Measurements from ENCODE around the gene MEIS1. TPM values are rescaled to one million over a fixed set of nuclear protein-coding genes. Genes with fewer than 3 reads are reported as not detected.

The MEIS1 gene
- total RNA-seq, 1 experiment from 2014 or later = 9.1 TPM

DNA sequence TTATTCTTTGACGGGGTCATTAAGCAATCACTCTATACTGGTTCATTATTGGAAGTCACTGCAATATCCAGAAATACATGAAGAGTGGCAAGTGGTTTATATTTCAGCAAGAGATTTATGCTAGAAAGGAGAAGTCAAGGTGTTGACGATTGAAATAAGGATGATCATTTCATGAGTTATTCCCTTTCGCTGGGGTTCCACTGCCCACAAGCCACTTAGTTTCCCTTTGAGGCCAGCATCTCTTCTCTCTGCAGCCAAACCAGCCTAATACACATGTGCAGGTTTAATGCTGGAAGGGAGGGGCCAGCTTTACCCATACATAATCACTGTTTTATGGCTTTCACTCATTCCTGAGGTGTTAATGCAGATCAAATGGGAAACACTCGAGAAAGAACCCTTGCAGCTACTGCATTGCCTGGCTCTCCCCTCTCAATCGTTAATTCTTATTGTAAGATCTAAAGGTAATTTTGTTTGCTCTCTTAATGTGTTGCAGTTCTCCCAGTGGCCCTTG lies 108.4 kb downstream of the MEIS1 start:
- BruUV-seq (replicated peaks) = no TSS peak
- TF ChIP-seq, protein P1, sequence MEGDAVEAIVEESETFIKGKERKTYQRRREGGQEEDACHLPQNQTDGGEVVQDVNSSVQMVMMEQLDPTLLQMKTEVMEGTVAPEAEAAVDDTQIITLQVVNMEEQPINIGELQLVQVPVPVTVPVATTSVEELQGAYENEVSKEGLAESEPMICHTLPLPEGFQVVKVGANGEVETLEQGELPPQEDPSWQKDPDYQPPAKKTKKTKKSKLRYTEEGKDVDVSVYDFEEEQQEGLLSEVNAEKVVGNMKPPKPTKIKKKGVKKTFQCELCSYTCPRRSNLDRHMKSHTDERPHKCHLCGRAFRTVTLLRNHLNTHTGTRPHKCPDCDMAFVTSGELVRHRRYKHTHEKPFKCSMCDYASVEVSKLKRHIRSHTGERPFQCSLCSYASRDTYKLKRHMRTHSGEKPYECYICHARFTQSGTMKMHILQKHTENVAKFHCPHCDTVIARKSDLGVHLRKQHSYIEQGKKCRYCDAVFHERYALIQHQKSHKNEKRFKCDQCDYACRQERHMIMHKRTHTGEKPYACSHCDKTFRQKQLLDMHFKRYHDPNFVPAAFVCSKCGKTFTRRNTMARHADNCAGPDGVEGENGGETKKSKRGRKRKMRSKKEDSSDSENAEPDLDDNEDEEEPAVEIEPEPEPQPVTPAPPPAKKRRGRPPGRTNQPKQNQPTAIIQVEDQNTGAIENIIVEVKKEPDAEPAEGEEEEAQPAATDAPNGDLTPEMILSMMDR (conservative IDR thresholded peaks at IDR 0.05) = no peak
- TF ChIP-seq EZH2 (IDR thresholded peaks at IDR 0.05; ENCODE audit: low read depth) = no peak
- H3K4me1 ChIP-seq (replicated peaks; ENCODE audit: insufficient read depth) = no peaks in the 10 kb centered on the region; the same call in 1 of the 2 replicates
- no peak overlapping the region for H3K27ac ChIP-seq
- H3K4me3 ChIP-seq = no peak overlapping the region
- intact Hi-C loops (cut with micrococcal nuclease; ENCODE audit: unreplicated experiment) = no loop called here
- CTCF ChIA-PET = interaction anchor here (0.6 kb wide), 1 partner anchor 18 kb away, joined by 10 read pairs; no protein-coding TSS in a partner anchor
- H3F3A ChIP-seq (ENCODE audit: insufficient read depth, low read depth) = no peaks in the 10 kb centered on the region
- no peaks in the 10 kb centered on the region for H4K20me1 ChIP-seq (ENCODE audit: insufficient read depth)
- H3K9me2 ChIP-seq (ENCODE audit: insufficient read depth) = no peaks in the 10 kb centered on the region
- H3K9me3 ChIP-seq (ENCODE audit: insufficient read depth, low read depth) = no peaks in the 10 kb centered on the region
- no peak overlapping the region for H3K4me2 ChIP-seq
- H3K27me3 ChIP-seq (ENCODE audit: insufficient read depth, low read depth) = no peaks in the 10 kb centered on the region
- no peak for DNase-seq
- POLR2A ChIA-PET (ENCODE audit: unreplicated experiment) = no interaction called here
- no peaks in the 10 kb centered on the region for H3K79me2 ChIP-seq (ENCODE audit: low read depth)
- H3K36me3 ChIP-seq (ENCODE audit: low read depth) = no peaks in the 10 kb centered on the region
- H2AFZ ChIP-seq = no peak overlapping the region

DNA sequence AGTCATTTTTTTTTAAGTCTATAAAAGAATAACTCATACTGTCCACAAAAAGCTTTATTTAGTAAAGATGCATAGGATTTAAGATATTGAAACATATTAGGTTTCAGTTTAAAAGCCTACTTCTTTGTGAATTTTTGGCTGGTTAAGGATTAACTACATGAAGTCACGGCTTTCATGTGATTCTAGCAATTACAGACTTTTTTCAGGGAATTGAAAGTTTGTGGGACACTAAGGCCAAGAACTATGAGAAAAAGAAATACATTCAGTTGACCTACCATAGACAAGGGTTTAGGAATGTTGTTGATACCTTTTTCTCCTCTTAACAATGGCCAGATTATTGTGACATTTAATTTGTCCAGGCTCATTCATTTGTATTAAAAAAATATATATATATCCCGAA lies 109.3 kb downstream of the MEIS1 start:
- intact Hi-C loops (cut with micrococcal nuclease; ENCODE audit: unreplicated experiment) = no loop called here
- Histone ChIP-seq H3K9me3 (ENCODE audit: insufficient read depth, low read depth) (no peaks in the 10 kb centered on the region), H3K4me1 (replicated peaks; ENCODE audit: insufficient read depth) (no peaks in the 10 kb centered on the region; the same call in 1 of the 2 replicates), H2AFZ (no peak overlapping the region), H3K36me3 (ENCODE audit: low read depth) (no peaks in the 10 kb centered on the region), H3K4me2 (no peak overlapping the region), H3F3A (ENCODE audit: insufficient read depth, low read depth) (no peaks in the 10 kb centered on the region), H3K9me2 (ENCODE audit: insufficient read depth) (no peaks in the 10 kb centered on the region), H3K27me3 (ENCODE audit: insufficient read depth, low read depth) (no peaks in the 10 kb centered on the region), H4K20me1 (ENCODE audit: insufficient read depth) (no peaks in the 10 kb centered on the region), H3K4me3 (no peak overlapping the region), H3K27ac (no peak overlapping the region), H3K79me2 (ENCODE audit: low read depth) (no peaks in the 10 kb centered on the region)
- POLR2A ChIA-PET (ENCODE audit: unreplicated experiment) = no interaction called here
- no TSS peak for BruUV-seq (replicated peaks)
- CTCF ChIA-PET = interaction anchor here (0.6 kb wide), 1 partner anchor 17 kb away, joined by 10 read pairs; no protein-coding TSS in a partner anchor
- DNase-seq = no peak
- TF ChIP-seq, protein P1 (conservative IDR thresholded peaks at IDR 0.05) = no peak
- no peak for TF ChIP-seq EZH2 (IDR thresholded peaks at IDR 0.05; ENCODE audit: low read depth)

DNA sequence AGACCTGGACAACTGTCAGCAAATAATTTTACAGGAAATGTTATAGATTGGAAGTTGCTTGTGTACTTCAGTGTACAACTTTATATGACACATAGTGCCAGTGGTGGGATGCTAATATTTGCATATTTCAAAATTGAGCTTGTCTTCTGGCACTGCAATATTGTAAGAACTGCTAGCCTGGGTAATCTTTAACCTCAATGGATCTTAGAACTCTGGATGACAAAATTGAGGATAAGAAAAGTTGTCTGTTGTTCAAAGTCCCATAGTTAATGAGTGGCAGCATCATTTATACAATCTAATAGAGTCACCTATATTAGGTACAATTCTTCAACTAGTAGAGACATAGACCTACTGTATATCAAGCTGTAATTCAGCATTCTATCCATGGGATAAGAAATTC lies 110.3 kb downstream of the MEIS1 start:
- Histone ChIP-seq H3K27me3 (ENCODE audit: insufficient read depth, low read depth) (no peaks in the 10 kb centered on the region), H3F3A (ENCODE audit: insufficient read depth, low read depth) (no peaks in the 10 kb centered on the region), H4K20me1 (ENCODE audit: insufficient read depth) (no peaks in the 10 kb centered on the region), H3K4me3 (no peak overlapping the region), H3K79me2 (ENCODE audit: low read depth) (no peaks in the 10 kb centered on the region), H3K4me1 (replicated peaks; ENCODE audit: insufficient read depth) (no peaks in the 10 kb centered on the region; the same call in 1 of the 2 replicates), H3K27ac (no peak overlapping the region), H2AFZ (no peak overlapping the region), H3K9me3 (ENCODE audit: insufficient read depth, low read depth) (no peaks in the 10 kb centered on the region), H3K36me3 (ENCODE audit: low read depth) (no peaks in the 10 kb centered on the region), H3K9me2 (ENCODE audit: insufficient read depth) (no peaks in the 10 kb centered on the region), H3K4me2 (no peak overlapping the region)
- BruUV-seq (replicated peaks) = no TSS peak
- DNase-seq = no peak
- ChIA-PET POLR2A (ENCODE audit: unreplicated experiment) (no interaction called here), CTCF (no interaction called here)
- intact Hi-C loops (cut with micrococcal nuclease; ENCODE audit: unreplicated experiment) = no loop called here
- no peak for TF ChIP-seq EZH2 (IDR thresholded peaks at IDR 0.05; ENCODE audit: low read depth)
- TF ChIP-seq, protein P1 (conservative IDR thresholded peaks at IDR 0.05) = no peak
